ENCODE results near the gene OSM.

GRCh38 chr22:30236875-30237274 lies 29.8 kb downstream of the OSM start:
- TF ChIP-seq, protein P1, sequence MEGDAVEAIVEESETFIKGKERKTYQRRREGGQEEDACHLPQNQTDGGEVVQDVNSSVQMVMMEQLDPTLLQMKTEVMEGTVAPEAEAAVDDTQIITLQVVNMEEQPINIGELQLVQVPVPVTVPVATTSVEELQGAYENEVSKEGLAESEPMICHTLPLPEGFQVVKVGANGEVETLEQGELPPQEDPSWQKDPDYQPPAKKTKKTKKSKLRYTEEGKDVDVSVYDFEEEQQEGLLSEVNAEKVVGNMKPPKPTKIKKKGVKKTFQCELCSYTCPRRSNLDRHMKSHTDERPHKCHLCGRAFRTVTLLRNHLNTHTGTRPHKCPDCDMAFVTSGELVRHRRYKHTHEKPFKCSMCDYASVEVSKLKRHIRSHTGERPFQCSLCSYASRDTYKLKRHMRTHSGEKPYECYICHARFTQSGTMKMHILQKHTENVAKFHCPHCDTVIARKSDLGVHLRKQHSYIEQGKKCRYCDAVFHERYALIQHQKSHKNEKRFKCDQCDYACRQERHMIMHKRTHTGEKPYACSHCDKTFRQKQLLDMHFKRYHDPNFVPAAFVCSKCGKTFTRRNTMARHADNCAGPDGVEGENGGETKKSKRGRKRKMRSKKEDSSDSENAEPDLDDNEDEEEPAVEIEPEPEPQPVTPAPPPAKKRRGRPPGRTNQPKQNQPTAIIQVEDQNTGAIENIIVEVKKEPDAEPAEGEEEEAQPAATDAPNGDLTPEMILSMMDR (IDR thresholded peaks at IDR 0.05), result no peak
- no peak for TF ChIP-seq POLR2A (IDR thresholded peaks at IDR 0.05)

Data from thyroid gland (tissue), 4 donors.